Heart right ventricle (tissue), 16 donors: ENCODE results near the gene IGF1. TPM values are rescaled to one million over a fixed set of nuclear protein-coding genes. Genes with fewer than 3 reads are reported as not detected.
"Not testable (repeated sequence)": the region's sequence is repeated elsewhere in the genome, so short reads cannot be mapped to it uniquely, and the experiment has no call there.

Source experiments
- ATAC-seq, 8 donors: fragments of 200-7000 bp; cut with Tn5 transposase; one replicate each; pipeline ENCODE4 v1.9.1; 2020; ENCODE audit warnings: mild to moderate bottlenecking in 8 of 8, moderate library complexity in 8 of 8, moderate number of reproducible peaks in 1 of 8
- DNase-seq, 2 donors: peaks; one replicate each; pipeline ENCODE4 v3.0.0-alpha.2; 2020
- H3K27ac ChIP-seq, 10 donors: fragments of 200-600 bp; sonication (generic) in 2 of 10; one replicate each; pipeline versions ENCODE4 v1.5.0 to v1.8.0; 2020 to 2022; ENCODE audit warnings: mild to moderate bottlenecking in 3 of 10
- H3K27me3 ChIP-seq, 7 donors: fragments of 200-600 bp; one replicate each; pipeline ENCODE4 v1.8.0; 2021 to 2022; ENCODE audit warnings: mild to moderate bottlenecking in 2 of 7
- H3K36me3 ChIP-seq, 9 donors: fragments of 200-600 bp; sonication (generic) in 1 of 9; one replicate each; pipeline versions ENCODE4 v1.5.0 to v1.8.0; 2020 to 2022; ENCODE audit warnings: mild to moderate bottlenecking in 2 of 9
- H3K4me1 ChIP-seq, 9 donors: fragments of 200-600 bp; sonication (generic) in 1 of 9; one replicate each; pipeline versions ENCODE4 v1.5.0 to v1.8.0; 2020 to 2022; ENCODE audit warnings: mild to moderate bottlenecking in 4 of 9
- H3K4me3 ChIP-seq, 10 donors: fragments of 200-600 bp; sonication (generic) in 2 of 10; one replicate each; pipeline versions ENCODE4 v1.5.0 to v1.8.0; 2020 to 2022; ENCODE audit warnings: mild to moderate bottlenecking in 7 of 10, moderate library complexity in 2 of 10
- H3K9me3 ChIP-seq, 11 donors: fragments of 200-600 bp in 10 of 11; sonication (generic) in 2 of 11; one replicate each; pipeline versions ENCODE4 v1.5.0 to v1.8.0; 2013 to 2022; ENCODE audit warnings: mild to moderate bottlenecking in 2 of 11, control low read depth in 1 of 11, moderate library complexity in 1 of 11
- WGBS, 2 donors: extraction: QIAGEN DNeasy Blood & Tissue Kit; methylation state at CpG; one replicate each; pipeline ENCODE4 v1.1.7; 2013; ENCODE audit warnings: inconsistent platforms in 1 of 2; 5-methylcytosine and 5-hydroxymethylcytosine counted together
- intact Hi-C, 10 donors: fragments of 100-400 bp; cut with DNase I; formaldehyde crosslinking; loops; one replicate each; pipeline versions ENCODE4 v1.11.1 to v1.14.2; 2022
- polyA plus RNA-seq, 2 donors: library from polyadenylated mRNA; stranded (reverse); fragments of 200-250 nt; gene quantifications; one replicate each; pipeline ENCODE4 v1.2.3, GENCODE V29; 2013
- total RNA-seq, 10 donors: library from RNA; stranded (reverse); fragmentation: NEBNext Ultra II Directional in 3 of 10; extraction: Animal tissue kit (Norgen Biotek cat#: 25700) in 3 of 10; gene quantifications; one replicate each; pipeline versions ENCODE4 v1.2.1 to v1.2.4, GENCODE V29; 2021 to 2023
- TF ChIP-seq, protein P1 (sequence below), 9 donors: fragments of 200-600 bp; sonication (generic) in 2 of 9; IDR thresholded peaks; one replicate each; pipeline versions ENCODE4 v1.5.0 to v1.8.0; 2021 to 2022; ENCODE audit warnings: antibody characterized with exemption in 9 of 9, mild to moderate bottlenecking in 5 of 9, moderate library complexity in 1 of 9
- donor health status: Arrhythmogenic right ventricular cardiomyopathy.
- donor health status: ischemic (EF 13 %, LVEDD 7.1; RV severe dilation, severe dysfunction).
- donor health status: healthy with polysubstance abuse.
- donor health status: DM: no; HTN: yes; CAD: no.
- donor health status: DM: no; HTN: no; CAD: no.
- donor health status: ischemic (EF 25% LVEDD 6.9; RV normal size, moderate dysfunction).
- donor health status: ischemic (EF 25% LVEDD 5.7; RV mildly dilated, moderate dysfunction).
- donor health status: healthy.
- donor health status: DM: yes; HTN: yes; CAD: no.
- donor health status: Ischemic cardiomyopathy.
- donor health status: ischemic (EF 35%, LVEDD 5.7; RV mildly dilated, moderate dysfunction).
- donor health status: nonischemic (EF 11% LVEDD 7.7; RV severe dilation, severe dysfunction).
- donor health status: DM: yes; HTN: yes; CAD: no.
- donor health status: PGD.
- donor health status: ischemic (EF 29% LVEDD 5.4; RV normal size, mild dysfunction).
- donor health status: nonischemic (EF 23%, LVEDD 6.1; RV moderate dilation, normal function).

Gene IGF1
- total and polyA plus RNA-seq, 12 donors: 6.3 to 32.3 (median 8.9) TPM

DNA sequence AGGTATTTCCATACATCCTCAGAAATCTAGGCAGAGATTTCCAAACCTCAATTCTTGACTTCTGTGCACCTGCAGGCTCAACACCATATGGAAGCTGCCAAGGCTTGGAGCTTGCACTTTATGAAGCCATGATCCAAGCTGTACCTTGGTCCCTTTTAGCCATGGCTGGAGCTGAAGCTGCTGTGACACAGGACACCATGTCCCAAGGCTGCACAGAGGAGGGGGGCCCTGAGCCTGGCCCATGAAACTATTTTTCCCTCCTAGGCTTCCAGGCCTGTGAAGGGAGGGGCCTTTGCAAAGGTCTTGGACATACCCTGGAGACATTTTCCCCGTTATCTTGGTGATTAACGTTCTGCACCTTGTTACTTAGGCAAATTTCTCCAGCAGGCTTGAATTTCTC, 110.5 kb downstream of the IGF1 start:
- TF ChIP-seq, protein P1, sequence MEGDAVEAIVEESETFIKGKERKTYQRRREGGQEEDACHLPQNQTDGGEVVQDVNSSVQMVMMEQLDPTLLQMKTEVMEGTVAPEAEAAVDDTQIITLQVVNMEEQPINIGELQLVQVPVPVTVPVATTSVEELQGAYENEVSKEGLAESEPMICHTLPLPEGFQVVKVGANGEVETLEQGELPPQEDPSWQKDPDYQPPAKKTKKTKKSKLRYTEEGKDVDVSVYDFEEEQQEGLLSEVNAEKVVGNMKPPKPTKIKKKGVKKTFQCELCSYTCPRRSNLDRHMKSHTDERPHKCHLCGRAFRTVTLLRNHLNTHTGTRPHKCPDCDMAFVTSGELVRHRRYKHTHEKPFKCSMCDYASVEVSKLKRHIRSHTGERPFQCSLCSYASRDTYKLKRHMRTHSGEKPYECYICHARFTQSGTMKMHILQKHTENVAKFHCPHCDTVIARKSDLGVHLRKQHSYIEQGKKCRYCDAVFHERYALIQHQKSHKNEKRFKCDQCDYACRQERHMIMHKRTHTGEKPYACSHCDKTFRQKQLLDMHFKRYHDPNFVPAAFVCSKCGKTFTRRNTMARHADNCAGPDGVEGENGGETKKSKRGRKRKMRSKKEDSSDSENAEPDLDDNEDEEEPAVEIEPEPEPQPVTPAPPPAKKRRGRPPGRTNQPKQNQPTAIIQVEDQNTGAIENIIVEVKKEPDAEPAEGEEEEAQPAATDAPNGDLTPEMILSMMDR (IDR thresholded peaks at IDR 0.05): no peak
- Histone ChIP-seq H3K4me1 (no peaks in the 10 kb centered on the region), H3K4me3 (no peak overlapping the region), H3K36me3 (no peaks in the 10 kb centered on the region), H3K27me3 (no peaks in the 10 kb centered on the region), H3K9me3 (peaks cover 0 to 4% (median 0%) of the 10 kb centered on the region in 11 donors), H3K27ac (no peak overlapping the region)
- ATAC-seq (no peak), DNase-seq (no peak)
- intact Hi-C loops: no loop called here
- 39 to 76% methylated on average over 2 of the region's 2 CpGs for WGBS, 2 donors

GRCh38 chr12:102365365-102365764, 115.0 kb downstream of the IGF1 start:
- intact Hi-C loops: no loop called here
- Histone ChIP-seq H3K27me3 (no peaks in the 10 kb centered on the region), H3K4me3 (no peak overlapping the region), H3K27ac (no peak overlapping the region), H3K4me1 (no peaks in the 10 kb centered on the region), H3K36me3 (no peaks in the 10 kb centered on the region), H3K9me3 (no peaks in the 10 kb centered on the region)
- TF ChIP-seq, protein P1 (IDR thresholded peaks at IDR 0.05): no peak
- ATAC-seq (no peak), DNase-seq (no peak)

GRCh38 chr12:102364709-102365108, 115.7 kb downstream of the IGF1 start:
- Histone ChIP-seq H3K4me1 (no peaks in the 10 kb centered on the region), H3K27me3 (no peaks in the 10 kb centered on the region), H3K27ac (no peak overlapping the region), H3K36me3 (no peaks in the 10 kb centered on the region), H3K4me3 (no peak overlapping the region), H3K9me3 (no peaks in the 10 kb centered on the region)
- no peak for DNase-seq
- ATAC-seq: no peak
- 83 to 84% methylated on average over 1 of the region's 1 CpG for WGBS, 2 donors
- TF ChIP-seq, protein P1 (IDR thresholded peaks at IDR 0.05): no peak
- intact Hi-C loops: no loop called here

- intact Hi-C loops: no loop called here
- peaks cover 0 to 20% (median 5%) of the 10 kb centered on the region in 11 donors for H3K9me3 ChIP-seq
- WGBS, 2 donors: 74 to 80% methylated on average over 2 of the region's 2 CpGs
- no peak overlapping the region for H3K27ac ChIP-seq
- DNase-seq (no peak), ATAC-seq (no peak)
- H3K36me3 ChIP-seq: no peaks in the 10 kb centered on the region
- no peaks in the 10 kb centered on the region for H3K4me1 ChIP-seq
- TF ChIP-seq, protein P1 (IDR thresholded peaks at IDR 0.05): no peak
- no peaks in the 10 kb centered on the region for H3K27me3 ChIP-seq
- H3K4me3 ChIP-seq: no peak overlapping the region
Observed at GRCh38 chr12:102356690-102357089, 123.7 kb downstream of the IGF1 start.

GRCh38 chr12:102354281-102354680, 126.1 kb downstream of the IGF1 start:
- intact Hi-C loops, H3K4me1 ChIP-seq, H3K36me3 ChIP-seq, DNase-seq, H3K27ac ChIP-seq, ATAC-seq, H3K4me3 ChIP-seq, H3K27me3 ChIP-seq: not testable (repeated sequence)
- 84 to 90% methylated on average over 1 of the region's 1 CpG for WGBS, 2 donors
- peaks cover 0 to 20% (median 5%) of the 10 kb centered on the region in 11 donors for H3K9me3 ChIP-seq
